Measurements from ENCODE around the gene ADD2.

ADD2 gene

GRCh38 chr2:70784320-70784719 is 16.3 kb upstream of the ADD2 start:
- FAIRE-seq = no peak

- FAIRE-seq = no peak
Observed at GRCh38 chr2:70779911-70780545, 12.0 kb upstream of the ADD2 start.

GRCh38 chr2:70779491-70779890 is 11.5 kb upstream of the ADD2 start:
- FAIRE-seq = no peak

- no peak for FAIRE-seq
Observed at GRCh38 chr2:70778676-70779075, 10.7 kb upstream of the ADD2 start.

- no peak for FAIRE-seq
Observed at GRCh38 chr2:70777450-70777849, 9.4 kb upstream of the ADD2 start.

- no peak for FAIRE-seq
Observed at GRCh38 chr2:70776266-70776665, 8.3 kb upstream of the ADD2 start.

- FAIRE-seq = no peak
Observed at GRCh38 chr2:70775141-70775540, 7.1 kb upstream of the ADD2 start.

- no peak for FAIRE-seq
Observed at GRCh38 chr2:70772486-70773155, 4.6 kb upstream of the ADD2 start.

GRCh38 chr2:70771446-70771845 is 3.4 kb upstream of the ADD2 start:
- FAIRE-seq = no peak

- FAIRE-seq = no peak
Observed at GRCh38 chr2:70769450-70769849, 1.4 kb upstream of the ADD2 start.

- FAIRE-seq = no peak
Observed at GRCh38 chr2:70768590-70769085, 638 bp upstream of the ADD2 start.

- no peak for FAIRE-seq
Observed at GRCh38 chr2:70767079-70767698, 811 bp downstream of the ADD2 start.

- FAIRE-seq = no peak
Observed at GRCh38 chr2:70766357-70767078, 1.5 kb downstream of the ADD2 start.

GRCh38 chr2:70765507-70765906 is 2.5 kb downstream of the ADD2 start:
- FAIRE-seq = no peak

- FAIRE-seq = no peak
Observed at GRCh38 chr2:70759446-70759845, 8.6 kb downstream of the ADD2 start.

GRCh38 chr2:70757966-70758365 is 10.0 kb downstream of the ADD2 start:
- FAIRE-seq = no peak

GRCh38 chr2:70757360-70757759 is 10.6 kb downstream of the ADD2 start:
- FAIRE-seq = no peak

GRCh38 chr2:70756128-70756527 is 11.9 kb downstream of the ADD2 start:
- FAIRE-seq = no peak

- FAIRE-seq = no peak
Observed at GRCh38 chr2:70753902-70754301, 14.1 kb downstream of the ADD2 start.

GRCh38 chr2:70753031-70753430 is 15.0 kb downstream of the ADD2 start:
- FAIRE-seq = no peak

GRCh38 chr2:70752396-70752795 is 15.6 kb downstream of the ADD2 start:
- no peak for FAIRE-seq

- FAIRE-seq = no peak
Observed at GRCh38 chr2:70751881-70752280, 16.1 kb downstream of the ADD2 start.

GRCh38 chr2:70750320-70750719 is 17.7 kb downstream of the ADD2 start:
- no peak for FAIRE-seq

Data from endometrium (tissue), 2 donors.